ENCODE results near the gene TMEM131. TPM values are rescaled to one million over a fixed set of nuclear protein-coding genes. Genes with fewer than 3 reads are reported as not detected.
A peak's percentile ranks its signal among the peaks of the same experiment; 100 is the strongest.

TMEM131 gene
- total RNA-seq, 1 donor, result 45.1 TPM

DNA sequence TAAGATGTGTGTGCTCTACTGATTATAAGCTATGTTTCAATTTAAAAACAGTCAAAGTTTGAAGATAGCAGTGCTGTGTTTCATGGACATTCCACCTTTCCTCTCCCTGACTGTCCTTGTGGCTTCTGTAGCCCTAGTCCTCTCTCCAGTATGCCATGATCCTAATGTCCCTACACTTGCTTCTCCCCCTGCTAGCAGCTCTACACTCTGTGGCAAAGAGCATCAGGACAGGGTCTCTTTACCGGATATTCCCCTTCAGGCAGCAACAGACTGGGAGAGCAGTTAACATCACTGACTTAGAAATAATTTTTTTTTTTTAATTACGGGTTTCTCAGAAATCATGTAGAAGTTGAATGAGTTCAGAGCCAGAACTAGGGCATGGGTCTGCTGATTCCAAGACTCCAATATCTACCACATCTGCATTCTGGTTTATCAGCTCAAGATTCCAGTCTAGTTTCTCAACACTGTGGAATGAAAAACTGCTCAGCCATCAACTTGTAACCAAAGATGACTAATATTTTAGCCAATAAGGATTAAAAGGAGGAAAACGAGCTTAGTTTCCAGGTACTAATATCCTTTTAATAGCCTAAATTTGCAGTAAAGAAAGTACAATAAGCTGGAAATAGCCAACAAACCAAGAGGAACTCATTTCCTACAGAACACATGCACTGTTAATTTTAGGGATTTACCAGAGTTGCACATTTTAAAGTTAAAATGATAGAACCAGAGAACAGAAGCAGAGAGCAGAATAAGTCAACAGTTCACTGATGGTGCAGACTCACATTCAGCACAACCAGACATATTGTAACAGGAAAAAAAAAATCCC, 45.2 kb downstream of the TMEM131 start:
- DNase-seq (ENCODE audit: low read depth), result peak; percentile 91
- TF ChIP-seq, protein P1, sequence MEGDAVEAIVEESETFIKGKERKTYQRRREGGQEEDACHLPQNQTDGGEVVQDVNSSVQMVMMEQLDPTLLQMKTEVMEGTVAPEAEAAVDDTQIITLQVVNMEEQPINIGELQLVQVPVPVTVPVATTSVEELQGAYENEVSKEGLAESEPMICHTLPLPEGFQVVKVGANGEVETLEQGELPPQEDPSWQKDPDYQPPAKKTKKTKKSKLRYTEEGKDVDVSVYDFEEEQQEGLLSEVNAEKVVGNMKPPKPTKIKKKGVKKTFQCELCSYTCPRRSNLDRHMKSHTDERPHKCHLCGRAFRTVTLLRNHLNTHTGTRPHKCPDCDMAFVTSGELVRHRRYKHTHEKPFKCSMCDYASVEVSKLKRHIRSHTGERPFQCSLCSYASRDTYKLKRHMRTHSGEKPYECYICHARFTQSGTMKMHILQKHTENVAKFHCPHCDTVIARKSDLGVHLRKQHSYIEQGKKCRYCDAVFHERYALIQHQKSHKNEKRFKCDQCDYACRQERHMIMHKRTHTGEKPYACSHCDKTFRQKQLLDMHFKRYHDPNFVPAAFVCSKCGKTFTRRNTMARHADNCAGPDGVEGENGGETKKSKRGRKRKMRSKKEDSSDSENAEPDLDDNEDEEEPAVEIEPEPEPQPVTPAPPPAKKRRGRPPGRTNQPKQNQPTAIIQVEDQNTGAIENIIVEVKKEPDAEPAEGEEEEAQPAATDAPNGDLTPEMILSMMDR (IDR thresholded peaks at IDR 0.05; ENCODE audit: insufficient read depth, low read length), result no peak
- peak overlapping the region; percentile 1 for H3K4me3 ChIP-seq (ENCODE audit: low read depth, low read length)

DNA sequence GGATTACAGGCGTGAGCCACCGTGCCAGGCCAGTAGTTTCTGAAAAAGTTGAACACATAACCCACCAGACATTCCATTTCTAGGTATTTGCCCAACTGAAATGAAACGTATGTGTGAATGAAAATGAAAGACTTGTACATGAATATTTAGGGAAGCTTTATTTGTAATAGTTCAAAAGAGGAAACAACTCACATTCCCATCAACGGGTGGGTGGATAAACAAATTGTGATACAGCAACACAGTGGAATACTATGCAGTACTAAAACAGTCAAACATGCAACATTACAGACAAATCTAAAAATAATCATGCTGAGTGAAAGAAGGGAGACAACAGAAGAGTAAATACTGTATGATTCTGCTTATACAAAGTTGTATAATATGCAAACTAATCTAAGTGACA, 46.8 kb downstream of the TMEM131 start:
- H3K4me3 ChIP-seq (ENCODE audit: low read depth, low read length), result no peak overlapping the region
- no peak for DNase-seq (ENCODE audit: low read depth)
- TF ChIP-seq, protein P1 (IDR thresholded peaks at IDR 0.05; ENCODE audit: insufficient read depth, low read length), result no peak

DNA sequence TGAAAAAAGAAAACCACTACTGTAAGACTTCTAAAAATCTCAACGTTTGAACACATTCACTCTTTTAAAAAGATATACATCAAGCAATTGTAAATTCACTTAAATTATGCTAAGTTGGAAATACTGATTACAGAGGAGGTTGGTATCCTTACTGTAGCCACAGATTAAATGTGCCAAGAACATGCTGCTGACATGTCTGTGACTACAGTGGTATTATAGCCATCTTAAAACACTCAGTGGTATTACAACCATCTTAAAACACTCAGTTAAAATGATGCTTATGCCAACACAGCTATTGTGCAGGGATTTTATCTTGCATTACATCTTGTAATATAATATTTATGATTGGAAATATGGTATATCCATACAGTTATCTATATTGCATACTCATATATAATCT, 50.0 kb downstream of the TMEM131 start:
- DNase-seq (ENCODE audit: low read depth), result no peak
- TF ChIP-seq, protein P1 (IDR thresholded peaks at IDR 0.05; ENCODE audit: insufficient read depth, low read length), result no peak

DNA sequence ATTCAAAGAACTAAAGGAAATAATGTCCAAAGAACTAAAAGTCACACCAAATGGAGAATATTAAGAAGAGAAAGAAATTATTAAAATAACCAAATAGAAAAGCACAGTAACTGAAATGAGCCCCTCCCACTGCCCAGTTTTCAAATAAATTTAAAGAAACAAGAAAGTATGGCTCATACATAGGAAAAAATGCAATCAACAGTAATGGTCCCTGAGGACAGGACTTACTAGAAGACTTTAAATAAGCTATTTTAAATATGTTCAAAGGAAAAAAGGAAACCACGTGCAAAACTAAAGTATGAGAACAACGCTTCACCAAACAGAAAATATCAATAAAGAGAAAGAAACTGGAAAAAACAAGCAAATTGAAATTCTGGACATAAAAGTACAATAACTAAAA, 58.9 kb downstream of the TMEM131 start:
- DNase-seq (ENCODE audit: low read depth), result no peak
- no peak overlapping the region for H3K4me3 ChIP-seq (ENCODE audit: low read depth, low read length)
- TF ChIP-seq, protein P1 (IDR thresholded peaks at IDR 0.05; ENCODE audit: insufficient read depth, low read length), result no peak

More for the DNA sequence above, 50.0 kb downstream of the TMEM131 start:
- H3K4me3 ChIP-seq (ENCODE audit: low read depth, low read length), result no peak overlapping the region

DNA sequence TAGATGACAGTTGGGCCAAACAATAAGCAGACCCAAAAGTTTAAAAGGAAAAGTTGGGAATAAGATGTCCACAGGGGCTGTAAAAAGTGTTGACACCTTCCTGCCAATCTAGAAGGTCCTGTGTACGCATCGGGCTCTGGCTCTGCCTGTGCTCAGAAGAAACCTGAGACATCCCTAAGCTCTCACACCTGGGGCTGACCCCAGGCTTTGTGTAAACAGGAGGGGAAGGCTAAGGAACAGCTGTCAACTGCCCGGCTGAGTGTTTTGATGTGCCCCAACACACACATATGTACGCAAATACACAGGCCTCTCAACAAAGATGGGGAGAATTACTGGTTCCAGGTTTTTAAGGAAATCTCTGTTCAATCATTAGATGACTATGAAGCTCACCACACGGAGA, 59.5 kb downstream of the TMEM131 start:
- TF ChIP-seq, protein P1 (IDR thresholded peaks at IDR 0.05; ENCODE audit: insufficient read depth, low read length), result no peak

DNA sequence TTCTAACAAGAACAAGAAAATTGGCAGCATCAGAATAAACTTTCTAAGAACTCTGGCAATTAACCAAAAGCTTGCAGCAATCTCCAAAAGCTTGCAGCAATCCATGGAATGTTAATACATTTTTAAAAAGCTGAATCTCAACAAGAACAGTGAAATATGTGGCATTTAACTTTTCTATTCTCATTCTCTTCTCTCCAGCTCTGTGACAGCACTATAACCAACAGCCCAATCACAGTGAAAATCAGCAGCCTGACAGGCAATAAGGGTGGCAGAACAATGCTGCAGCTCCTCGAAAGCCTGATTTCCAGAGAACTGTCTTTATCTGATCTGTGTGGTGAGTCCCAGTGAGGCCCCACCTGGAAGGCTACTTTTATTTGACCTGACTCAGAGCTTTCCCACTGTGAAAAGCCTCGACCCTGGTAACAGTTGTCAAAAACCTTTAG, 60.0 kb downstream of the TMEM131 start:
- TF ChIP-seq, protein P1 (IDR thresholded peaks at IDR 0.05; ENCODE audit: insufficient read depth, low read length), result no peak
- peak; percentile 93 for DNase-seq (ENCODE audit: low read depth)
- H3K4me3 ChIP-seq (ENCODE audit: low read depth, low read length), result no peak overlapping the region

More for the DNA sequence above, 59.5 kb downstream of the TMEM131 start:
- H3K4me3 ChIP-seq (ENCODE audit: low read depth, low read length), result no peak overlapping the region
- no peak for DNase-seq (ENCODE audit: low read depth)
